OCI-LY1 (cell line): Measurements from ENCODE around the gene IQCF6.
"Not testable (repeated sequence)": the region's sequence is repeated elsewhere in the genome, so short reads cannot be mapped to it uniquely, and the experiment has no call there.

Source experiments
- H2AFZ ChIP-seq: fragments of 200-600 bp; sonication (generic), shearing (Covaris generic); 2 replicates; pipeline ENCODE4 v1.6.0; 2014; ENCODE audit warnings: antibody characterized with exemption, mild to moderate bottlenecking, low read length
- H3F3A ChIP-seq: fragments of 200-600 bp; sonication (generic), shearing (Covaris generic); 2 replicates; pipeline ENCODE4 v1.6.0; 2014; ENCODE audit warnings: mild to moderate bottlenecking, antibody characterized with exemption, low read length, moderate library complexity; ENCODE audit not compliant: insufficient read depth
- H3K27ac ChIP-seq: fragments of 200-600 bp; sonication (generic); 2 replicates; pipeline ENCODE4 v1.5.1; 2014; ENCODE audit warnings: low read length, mixed run types, mild to moderate bottlenecking, low read depth; ENCODE audit not compliant: poor library complexity, severe bottlenecking
- H3K27me3 ChIP-seq: fragments of 200-600 bp; sonication (generic); 2 replicates; pipeline ENCODE4 v1.6.0; 2014; ENCODE audit warnings: antibody characterized with exemption, mild to moderate bottlenecking, low read length, moderate library complexity; ENCODE audit not compliant: insufficient read depth
- H3K36me3 ChIP-seq: fragments of 200-600 bp; sonication (generic); 2 replicates; pipeline ENCODE4 v1.6.1; 2014; ENCODE audit warnings: mild to moderate bottlenecking, antibody characterized with exemption, low read length, moderate library complexity, mixed read lengths; ENCODE audit not compliant: insufficient read depth
- H3K4me1 ChIP-seq: fragments of 200-600 bp; sonication (generic); 2 replicates; pipeline ENCODE4 v1.5.1; 2014; ENCODE audit warnings: mild to moderate bottlenecking, low read length, moderate library complexity; ENCODE audit not compliant: insufficient read depth, severe bottlenecking
- H3K4me2 ChIP-seq: fragments of 200-600 bp; sonication (generic), shearing (Covaris generic); 2 replicates; pipeline ENCODE4 v1.6.1; 2014; ENCODE audit warnings: low read length
- H3K4me3 ChIP-seq: fragments of 200-600 bp; sonication (generic); 2 replicates; pipeline ENCODE4 v1.5.1; 2014; ENCODE audit warnings: low read length, low read depth, mild to moderate bottlenecking, mixed read lengths; ENCODE audit not compliant: poor library complexity, severe bottlenecking
- H3K79me2 ChIP-seq: fragments of 200-600 bp; shearing (Covaris generic); 2 replicates; pipeline ENCODE4 v1.6.1; 2016; ENCODE audit warnings: mixed run types, low read length, mixed read lengths; ENCODE audit not compliant: insufficient read depth
- H3K9ac ChIP-seq: fragments of 200-600 bp; sonication (generic), shearing (Covaris generic); 2 replicates; pipeline ENCODE4 v1.6.1; 2014; ENCODE audit warnings: mild to moderate bottlenecking, low read length, mixed read lengths
- H3K9me2 ChIP-seq: fragments of 200-600 bp; sonication (generic), shearing (Covaris generic); 2 replicates; pipeline ENCODE4 v1.6.1; 2014; ENCODE audit warnings: low read depth, mild to moderate bottlenecking, low read length, mixed read lengths
- H3K9me3 ChIP-seq: fragments of 200-600 bp; shearing (Covaris generic); 2 replicates; pipeline ENCODE4 v1.6.1; 2014; ENCODE audit warnings: low read length, mixed read lengths
- H4K20me1 ChIP-seq: fragments of 200-600 bp; sonication (generic), shearing (Covaris generic); 2 replicates; pipeline ENCODE4 v1.6.0; 2016; ENCODE audit warnings: mild to moderate bottlenecking, low read length; ENCODE audit not compliant: insufficient read depth
- EZH2 ChIP-seq: fragments of 200-600 bp; sonication (generic), shearing (Covaris generic); IDR thresholded peaks from 2 replicates; pipeline ENCODE4 v1.8.0; 2017; ENCODE audit warnings: borderline replicate concordance, mixed run types, mild to moderate bottlenecking, antibody characterized with exemption, low read length, moderate library complexity, mixed read lengths
- TF ChIP-seq, protein P1 (sequence below): fragments of 200-600 bp; sonication (generic), shearing (Covaris generic); IDR thresholded peaks from 2 replicates; pipeline ENCODE4 v1.5.1; 2017; ENCODE audit warnings: mild to moderate bottlenecking, antibody characterized with exemption, low read length, moderate library complexity, mixed read lengths

IQCF6 gene

DNA sequence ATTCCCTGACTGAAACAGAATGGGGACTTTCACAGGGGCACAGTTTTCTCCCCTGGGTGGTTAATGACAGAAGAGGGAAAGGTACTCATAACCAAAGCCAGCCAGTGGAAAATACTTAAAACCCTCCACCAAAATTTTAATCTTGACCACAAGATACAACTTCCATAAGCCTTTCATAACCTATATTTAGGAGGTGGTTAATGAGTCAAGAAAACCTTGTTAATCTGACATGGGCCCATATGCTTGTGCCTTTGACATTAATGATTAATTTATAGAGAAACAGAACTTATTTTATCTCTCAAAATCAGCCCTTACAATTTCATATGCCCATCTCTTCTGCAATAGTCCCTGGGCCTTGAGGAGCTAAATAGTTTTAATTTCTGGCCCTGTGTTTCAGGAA, 31.2 kb downstream of the IQCF6 start:
- Histone ChIP-seq H3F3A (no peaks in the 10 kb centered on the region), H3K36me3 (no peaks in the 10 kb centered on the region; the same call in 1 of the 2 replicates), H3K9me3 (no peaks in the 10 kb centered on the region), H3K79me2 (no peaks in the 10 kb centered on the region), H3K4me1 (no peaks in the 10 kb centered on the region), H2AFZ (no peak overlapping the region), H3K4me2 (no peak overlapping the region), H3K9me2 (no peaks in the 10 kb centered on the region), H3K27me3 (no peaks in the 10 kb centered on the region), H3K4me3 (no peak overlapping the region), H4K20me1 (no peaks in the 10 kb centered on the region), H3K27ac (no peak overlapping the region), H3K9ac (no peak overlapping the region)
- TF ChIP-seq, protein P1, sequence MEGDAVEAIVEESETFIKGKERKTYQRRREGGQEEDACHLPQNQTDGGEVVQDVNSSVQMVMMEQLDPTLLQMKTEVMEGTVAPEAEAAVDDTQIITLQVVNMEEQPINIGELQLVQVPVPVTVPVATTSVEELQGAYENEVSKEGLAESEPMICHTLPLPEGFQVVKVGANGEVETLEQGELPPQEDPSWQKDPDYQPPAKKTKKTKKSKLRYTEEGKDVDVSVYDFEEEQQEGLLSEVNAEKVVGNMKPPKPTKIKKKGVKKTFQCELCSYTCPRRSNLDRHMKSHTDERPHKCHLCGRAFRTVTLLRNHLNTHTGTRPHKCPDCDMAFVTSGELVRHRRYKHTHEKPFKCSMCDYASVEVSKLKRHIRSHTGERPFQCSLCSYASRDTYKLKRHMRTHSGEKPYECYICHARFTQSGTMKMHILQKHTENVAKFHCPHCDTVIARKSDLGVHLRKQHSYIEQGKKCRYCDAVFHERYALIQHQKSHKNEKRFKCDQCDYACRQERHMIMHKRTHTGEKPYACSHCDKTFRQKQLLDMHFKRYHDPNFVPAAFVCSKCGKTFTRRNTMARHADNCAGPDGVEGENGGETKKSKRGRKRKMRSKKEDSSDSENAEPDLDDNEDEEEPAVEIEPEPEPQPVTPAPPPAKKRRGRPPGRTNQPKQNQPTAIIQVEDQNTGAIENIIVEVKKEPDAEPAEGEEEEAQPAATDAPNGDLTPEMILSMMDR = no peak
- no peak for TF ChIP-seq EZH2

DNA sequence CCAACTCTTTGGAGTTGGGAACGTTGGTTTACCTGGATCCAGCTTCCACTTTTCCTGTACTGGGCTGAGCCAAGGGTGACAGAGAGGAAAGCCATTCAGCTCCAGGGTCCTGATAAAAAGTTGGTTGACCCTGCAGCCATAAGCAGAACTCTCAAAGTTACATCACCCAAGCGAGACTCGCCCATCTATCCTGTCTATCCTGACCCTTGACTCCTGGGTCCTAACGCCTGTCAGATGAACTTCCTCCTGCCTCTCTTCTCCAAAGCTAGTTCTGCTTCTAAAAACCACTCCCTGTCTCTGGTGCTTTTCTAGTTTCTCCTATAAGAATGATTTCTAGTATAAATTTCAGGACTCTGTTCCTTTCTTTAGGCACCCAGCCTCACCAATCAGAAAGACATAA, 36.1 kb downstream of the IQCF6 start:
- not testable (repeated sequence) for H3K36me3 ChIP-seq, H3K9ac ChIP-seq

DNA sequence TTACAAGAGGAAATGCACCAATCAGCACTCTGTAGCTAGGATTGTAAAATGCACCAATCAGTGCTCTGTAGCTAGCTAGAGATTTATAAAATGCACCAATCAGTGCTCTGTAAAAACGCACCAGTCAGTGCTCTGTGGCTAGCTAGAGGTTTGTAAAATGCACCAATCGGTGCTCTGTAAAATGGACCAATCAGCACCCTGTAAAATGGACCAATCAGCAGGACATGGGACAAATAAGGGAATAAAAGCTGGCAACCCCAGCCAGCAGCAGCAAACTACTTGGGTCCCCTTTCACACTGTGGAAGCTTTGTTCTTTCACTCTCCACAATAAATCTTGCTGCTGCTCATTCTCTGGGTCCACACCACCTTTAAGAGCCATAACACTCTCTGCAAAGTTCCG, 36.7 kb downstream of the IQCF6 start:
- H3K4me3 ChIP-seq, H4K20me1 ChIP-seq, H3F3A ChIP-seq, H3K9me2 ChIP-seq, H2AFZ ChIP-seq, H3K36me3 ChIP-seq, H3K4me2 ChIP-seq, H3K27ac ChIP-seq, H3K27me3 ChIP-seq, H3K9ac ChIP-seq, H3K79me2 ChIP-seq, H3K9me3 ChIP-seq, H3K4me1 ChIP-seq: not testable (repeated sequence)

More for the DNA sequence above, 36.1 kb downstream of the IQCF6 start:
- H3K79me2 ChIP-seq, H3K27ac ChIP-seq, H3K9me2 ChIP-seq, H3K27me3 ChIP-seq, H3K4me2 ChIP-seq, H4K20me1 ChIP-seq, H3K9me3 ChIP-seq, H3K4me3 ChIP-seq, H2AFZ ChIP-seq, H3F3A ChIP-seq, H3K4me1 ChIP-seq: not testable (repeated sequence)

DNA sequence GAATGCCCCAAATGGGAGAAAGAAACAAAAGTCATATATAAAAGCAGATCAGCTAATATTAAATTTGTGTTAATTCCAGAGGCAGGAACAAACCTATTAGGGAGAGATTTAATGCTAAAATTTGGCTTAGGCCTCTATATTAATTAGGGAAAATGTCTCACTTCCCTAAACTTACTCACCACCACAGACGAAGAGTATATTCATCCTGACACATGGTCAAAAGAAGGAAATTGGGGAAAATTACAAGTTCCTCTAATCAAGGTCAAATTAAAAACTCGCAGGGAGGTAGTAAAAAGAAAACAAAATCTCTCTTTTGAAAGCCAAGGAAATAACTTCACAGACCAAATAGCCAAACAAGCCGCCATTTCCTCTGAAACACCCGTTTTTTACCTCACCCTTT, 39.9 kb downstream of the IQCF6 start:
- H3F3A ChIP-seq = no peaks in the 10 kb centered on the region

More for the DNA sequence above, 39.9 kb downstream of the IQCF6 start:
- H3K79me2 ChIP-seq = no peaks in the 10 kb centered on the region
- H3K27me3 ChIP-seq = no peaks in the 10 kb centered on the region
- no peaks in the 10 kb centered on the region for H3K36me3 ChIP-seq
- H3K9me2 ChIP-seq = no peaks in the 10 kb centered on the region
- no peak overlapping the region for H3K4me2 ChIP-seq
- H3K4me3 ChIP-seq = no peak overlapping the region
- no peak overlapping the region for H3K27ac ChIP-seq
- no peaks in the 10 kb centered on the region for H3K9me3 ChIP-seq
- H2AFZ ChIP-seq = no peak overlapping the region
- no peak overlapping the region for H3K9ac ChIP-seq
- TF ChIP-seq EZH2 = no peak
- TF ChIP-seq, protein P1 = no peak
- H3K4me1 ChIP-seq = no peaks in the 10 kb centered on the region
- H4K20me1 ChIP-seq = no peaks in the 10 kb centered on the region
